A549 (cell line): Measurements from ENCODE around the gene MADD.

ENCODE experiments used
- BCL3 ChIP-seq: fragments of >200 bp; sonication (Bioruptor Twin); formaldehyde crosslinking; IDR thresholded peaks from 3 replicates; pipeline ENCODE4 v1.6.1; 2016
- CTCF ChIP-seq: fragments of >200 bp; sonication (Bioruptor Twin); formaldehyde crosslinking; IDR thresholded peaks from 3 replicates; pipeline ENCODE4 v1.5.1; 2016
- ELK1 ChIP-seq: fragments of 150-350 bp; IDR thresholded peaks from 2 replicates; pipeline ENCODE4 v1.6.1; 2014; ENCODE audit warnings: low read depth, mild to moderate bottlenecking, low read length
- EP300 ChIP-seq, 2 experiments: fragments of >200 bp; sonication (Bioruptor Twin); formaldehyde crosslinking; IDR thresholded peaks; 2 replicates in 1 of 2; 3 replicates in 1 of 2; pipeline ENCODE4 v1.6.1; 2016 to 2017
- HDAC2 ChIP-seq: fragments of 200-600 bp; sonication (generic); IDR thresholded peaks from 2 replicates; pipeline ENCODE4 v1.6.1; 2016
- JUNB ChIP-seq: fragments of >200 bp; sonication (Bioruptor Twin); formaldehyde crosslinking; IDR thresholded peaks from 2 replicates; pipeline ENCODE4 v1.6.1; 2016
- PHF8 ChIP-seq: fragments of 200-600 bp; sonication (generic); IDR thresholded peaks from 2 replicates; pipeline ENCODE4 v1.6.1; 2016; ENCODE audit warnings: low read depth, mild to moderate bottlenecking, antibody characterized with exemption, moderate library complexity, borderline replicate concordance
- POLR2A ChIP-seq: IDR thresholded peaks from 2 replicates; pipeline ENCODE4 v1.6.1; 2012; ENCODE audit warnings: mild to moderate bottlenecking, low read length
- REST ChIP-seq: fragments of 200-600 bp; sonication (generic); IDR thresholded peaks from 2 replicates; pipeline ENCODE4 v1.6.1; 2016; ENCODE audit warnings: antibody characterized with exemption, mild to moderate bottlenecking, moderate library complexity
- RFX5 ChIP-seq: fragments of 450-650 bp; IDR thresholded peaks from 2 replicates; pipeline ENCODE4 v1.7.1; 2014; ENCODE audit warnings: antibody characterized with exemption, mild to moderate bottlenecking, moderate library complexity
- SMC3 ChIP-seq: fragments of >200 bp; sonication (Bioruptor Twin); formaldehyde crosslinking; IDR thresholded peaks from 3 replicates; pipeline ENCODE4 v1.6.1; 2018; ENCODE audit warnings: inconsistent platforms
- SREBF2 ChIP-seq: fragments of 450-650 bp; IDR thresholded peaks from 2 replicates; pipeline ENCODE4 v1.6.1; 2014; ENCODE audit warnings: mild to moderate bottlenecking, moderate library complexity
- TF ChIP-seq, protein P1 (sequence below): IDR thresholded peaks from 2 replicates; pipeline ENCODE4 v1.6.1; 2012

DNA sequence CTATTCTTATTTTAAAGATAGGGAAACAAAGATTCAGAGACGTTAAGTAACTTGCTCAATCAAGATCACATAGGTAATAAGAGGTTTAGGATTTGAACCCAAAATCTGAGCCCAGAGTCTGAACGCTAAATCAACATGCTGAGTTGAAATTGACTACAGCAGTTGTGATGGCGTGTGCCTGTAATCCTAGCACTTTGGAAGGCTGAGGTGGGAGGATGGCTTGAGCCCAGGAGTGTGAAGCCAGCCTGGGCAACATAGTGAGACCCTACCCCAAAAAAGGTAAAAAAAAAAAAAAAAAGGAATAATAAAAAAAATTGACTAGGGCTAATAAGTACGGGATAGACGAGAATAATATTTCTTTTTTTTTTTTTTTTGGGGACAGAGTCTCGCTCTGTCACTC is 13.6 kb upstream of the MADD start:
- TF ChIP-seq REST, result no peak
- no peak for TF ChIP-seq SMC3
- no peak for TF ChIP-seq POLR2A
- TF ChIP-seq RFX5, result no peak
- TF ChIP-seq SREBF2, result no peak
- no peak for TF ChIP-seq HDAC2
- TF ChIP-seq CTCF, result no peak
- TF ChIP-seq ELK1, result no peak
- TF ChIP-seq EP300 (IDR thresholded peaks at IDR 0.05), result no peak
- TF ChIP-seq, protein P1, sequence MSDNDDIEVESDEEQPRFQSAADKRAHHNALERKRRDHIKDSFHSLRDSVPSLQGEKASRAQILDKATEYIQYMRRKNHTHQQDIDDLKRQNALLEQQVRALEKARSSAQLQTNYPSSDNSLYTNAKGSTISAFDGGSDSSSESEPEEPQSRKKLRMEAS, result no peak
- TF ChIP-seq PHF8, result no peak
- no peak for TF ChIP-seq JUNB
- TF ChIP-seq BCL3, result no peak
